ENCODE results near the gene FGFR2.
"Not testable (repeated sequence)": the region's sequence is repeated elsewhere in the genome, so short reads cannot be mapped to it uniquely, and the experiment has no call there.

The FGFR2 gene

GRCh38 chr10:121558238-121558637 lies 40.0 kb downstream of the FGFR2 start:
- H3K4me1 ChIP-seq = peaks cover 18% of the 10 kb centered on the region
- H3K4me2 ChIP-seq = no peak overlapping the region
- H3K27ac ChIP-seq = no peak overlapping the region
- no peaks in the 10 kb centered on the region for H4K20me1 ChIP-seq
- no peak overlapping the region for H3K4me3 ChIP-seq
- no peaks in the 10 kb centered on the region for H3K9me3 ChIP-seq
- no peak overlapping the region for H3K9ac ChIP-seq
- no peaks in the 10 kb centered on the region for H3K27me3 ChIP-seq
- no peak for TF ChIP-seq Cebpa-rat (IDR thresholded peaks at IDR 0.05)
- H3K36me3 ChIP-seq = no peaks in the 10 kb centered on the region

DNA sequence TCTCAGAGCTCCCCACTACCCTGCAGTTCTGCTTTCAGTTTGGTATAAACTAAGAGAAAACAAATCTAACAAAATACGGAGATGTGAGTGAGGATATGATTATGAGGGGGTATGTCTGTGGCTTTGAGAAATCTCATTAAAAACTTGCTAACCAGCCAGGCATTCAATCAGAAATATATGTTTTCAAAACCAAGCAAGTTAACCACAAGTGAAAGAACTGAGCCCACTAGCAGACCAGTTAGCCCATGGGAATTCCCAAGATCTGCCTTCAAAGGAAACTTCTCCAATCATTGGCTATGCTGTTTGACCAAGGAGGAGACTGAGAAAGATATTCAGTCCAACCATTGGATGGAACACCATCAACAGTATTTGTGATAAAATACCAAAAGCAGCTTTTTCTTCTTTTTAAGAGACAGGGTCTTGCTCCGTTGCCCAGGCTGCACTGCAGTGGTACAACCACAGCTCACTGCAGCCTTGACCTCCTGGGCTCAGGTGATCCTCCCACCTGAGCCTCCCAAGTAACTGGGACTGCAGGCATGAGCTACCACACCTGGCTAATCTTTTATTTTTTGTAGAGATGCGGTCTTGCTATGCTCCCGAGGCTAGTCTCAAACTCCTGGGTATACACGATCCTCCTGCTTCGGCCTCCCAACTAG lies 41.2 kb downstream of the FGFR2 start:
- H3K4me1 ChIP-seq = peaks cover 18% of the 10 kb centered on the region
- no peaks in the 10 kb centered on the region for H4K20me1 ChIP-seq
- H3K9ac ChIP-seq = no peak overlapping the region
- no peaks in the 10 kb centered on the region for H3K9me3 ChIP-seq
- no peak overlapping the region for H3K4me3 ChIP-seq
- H3K4me2 ChIP-seq = peak overlapping the region; percentile 46; the same call in 1 of the 2 replicates
- no peaks in the 10 kb centered on the region for H3K27me3 ChIP-seq
- TF ChIP-seq Cebpa-rat (IDR thresholded peaks at IDR 0.05) = no peak
- H3K27ac ChIP-seq = no peak overlapping the region
- H3K36me3 ChIP-seq = no peaks in the 10 kb centered on the region

GRCh38 chr10:121556455-121556854 lies 41.8 kb downstream of the FGFR2 start:
- Histone ChIP-seq H3K9ac (no peak overlapping the region), H3K36me3 (no peaks in the 10 kb centered on the region), H3K4me2 (peak overlapping the region; percentile 46), H3K27ac (no peak overlapping the region), H3K4me1 (peaks cover 18% of the 10 kb centered on the region), H3K4me3 (no peak overlapping the region), H3K9me3 (no peaks in the 10 kb centered on the region), H4K20me1 (no peaks in the 10 kb centered on the region), H3K27me3 (no peaks in the 10 kb centered on the region)
- TF ChIP-seq Cebpa-rat (IDR thresholded peaks at IDR 0.05) = no peak

- H3K9me3 ChIP-seq, H3K27me3 ChIP-seq, H3K4me3 ChIP-seq, H3K27ac ChIP-seq, H3K9ac ChIP-seq, H4K20me1 ChIP-seq, H3K4me2 ChIP-seq, H3K36me3 ChIP-seq: not testable (repeated sequence)
- peaks cover 18% of the 10 kb centered on the region for H3K4me1 ChIP-seq
Measured at GRCh38 chr10:121554916-121555315, 43.3 kb downstream of the FGFR2 start.

- no peak overlapping the region for H3K4me3 ChIP-seq
- H3K27me3 ChIP-seq = no peaks in the 10 kb centered on the region
- H3K27ac ChIP-seq = no peak overlapping the region
- peaks cover 14% of the 10 kb centered on the region for H3K4me1 ChIP-seq
- no peak overlapping the region for H3K4me2 ChIP-seq
- H3K9ac ChIP-seq = no peak overlapping the region
- H3K36me3 ChIP-seq = no peaks in the 10 kb centered on the region
- no peaks in the 10 kb centered on the region for H4K20me1 ChIP-seq
- no peak for TF ChIP-seq Cebpa-rat (IDR thresholded peaks at IDR 0.05)
- peaks cover 12% of the 10 kb centered on the region for H3K9me3 ChIP-seq
Measured at GRCh38 chr10:121553511-121554264, 44.6 kb downstream of the FGFR2 start.

- no peak overlapping the region for H3K4me3 ChIP-seq
- no peaks in the 10 kb centered on the region for H3K36me3 ChIP-seq
- H3K4me2 ChIP-seq = no peak overlapping the region
- no peaks in the 10 kb centered on the region for H3K27me3 ChIP-seq
- peaks cover 12% of the 10 kb centered on the region for H3K9me3 ChIP-seq
- H4K20me1 ChIP-seq = no peaks in the 10 kb centered on the region
- TF ChIP-seq Cebpa-rat (IDR thresholded peaks at IDR 0.05) = no peak
- H3K4me1 ChIP-seq = peaks cover 14% of the 10 kb centered on the region
- H3K27ac ChIP-seq = no peak overlapping the region
- no peak overlapping the region for H3K9ac ChIP-seq
Measured at GRCh38 chr10:121552746-121553145, 45.5 kb downstream of the FGFR2 start.

DNA sequence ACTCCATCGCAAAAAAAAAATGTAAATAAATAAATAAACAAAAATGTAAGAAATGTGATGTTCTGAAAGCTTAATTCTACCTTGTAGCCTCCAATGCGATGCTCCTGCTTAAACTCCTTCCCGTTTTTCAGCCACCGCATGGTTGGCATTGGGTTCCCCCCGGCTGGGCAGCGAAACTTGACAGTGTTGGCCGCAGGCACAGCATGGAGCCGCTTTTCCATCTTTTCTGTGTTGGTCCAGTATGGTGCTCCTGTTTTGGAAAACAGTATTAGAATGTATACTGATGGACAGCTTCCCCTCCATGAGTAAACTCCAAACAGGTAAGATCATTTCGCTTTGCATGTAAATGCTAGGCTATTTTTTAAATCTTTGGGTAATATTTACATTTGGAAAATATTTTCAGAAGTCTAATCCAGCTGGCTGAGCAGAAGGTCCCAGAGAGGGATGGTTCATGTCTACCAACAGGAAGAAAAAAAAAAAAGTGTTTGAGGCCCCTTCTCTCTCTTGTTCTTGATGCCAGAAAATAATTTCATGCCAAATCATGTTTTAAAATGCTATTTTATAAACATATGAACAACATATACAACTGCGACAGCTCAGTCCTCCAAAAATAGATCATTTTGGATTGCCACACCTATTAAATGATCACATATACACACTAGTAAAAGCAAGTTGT lies 46.9 kb downstream of the FGFR2 start:
- Histone ChIP-seq H3K4me1 (peaks cover 4% of the 10 kb centered on the region), H3K27ac (no peak overlapping the region), H3K36me3 (no peaks in the 10 kb centered on the region), H3K27me3 (no peaks in the 10 kb centered on the region), H3K4me3 (no peak overlapping the region), H3K4me2 (no peak overlapping the region), H3K9me3 (peaks cover 12% of the 10 kb centered on the region), H4K20me1 (no peaks in the 10 kb centered on the region), H3K9ac (no peak overlapping the region)
- TF ChIP-seq Cebpa-rat (IDR thresholded peaks at IDR 0.05) = no peak

- Histone ChIP-seq H3K4me3 (no peak overlapping the region), H3K27ac (no peak overlapping the region), H4K20me1 (no peaks in the 10 kb centered on the region), H3K27me3 (no peaks in the 10 kb centered on the region), H3K36me3 (no peaks in the 10 kb centered on the region), H3K9ac (no peak overlapping the region), H3K4me2 (no peak overlapping the region), H3K9me3 (peaks cover 14% of the 10 kb centered on the region), H3K4me1 (no peaks in the 10 kb centered on the region)
- TF ChIP-seq Cebpa-rat (IDR thresholded peaks at IDR 0.05) = no peak
Measured at GRCh38 chr10:121544301-121544869, 53.9 kb downstream of the FGFR2 start.

DNA sequence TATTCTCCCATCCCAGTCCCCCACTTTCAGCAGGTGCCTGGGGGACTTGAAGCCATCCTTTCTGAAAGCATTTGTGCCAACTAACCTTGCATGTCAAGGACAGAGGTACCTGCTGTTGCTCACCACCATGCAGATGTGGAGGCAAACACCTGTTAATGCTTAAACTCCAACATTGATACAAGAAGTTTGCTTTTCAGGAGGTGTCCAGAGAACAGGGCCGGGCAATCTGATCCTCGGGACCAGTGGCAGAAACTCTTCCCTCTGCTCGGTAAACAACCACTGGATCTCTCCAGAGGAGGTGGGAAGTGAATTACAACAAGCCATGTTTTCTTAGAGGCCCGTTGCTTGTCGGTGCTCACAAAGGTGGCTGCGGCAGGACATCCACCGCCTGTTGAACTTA lies 54.7 kb downstream of the FGFR2 start:
- H3K9me3 ChIP-seq = peaks cover 11% of the 10 kb centered on the region; the same call in 1 of the 2 replicates
- no peaks in the 10 kb centered on the region for H3K4me1 ChIP-seq
- no peak overlapping the region for H3K9ac ChIP-seq
- TF ChIP-seq Cebpa-rat (IDR thresholded peaks at IDR 0.05) = no peak
- no peak overlapping the region for H3K4me3 ChIP-seq
- H3K36me3 ChIP-seq = no peaks in the 10 kb centered on the region
- H3K4me2 ChIP-seq = no peak overlapping the region
- no peaks in the 10 kb centered on the region for H4K20me1 ChIP-seq
- no peak overlapping the region for H3K27ac ChIP-seq
- H3K27me3 ChIP-seq = no peaks in the 10 kb centered on the region

Data from BLaER1 (cell line).